ELR (cell line): ENCODE measurements around the gene NRCAM.
A peak's percentile ranks its signal among the peaks of the same experiment; 100 is the strongest.

Source experiments
- DNase-seq: peaks from one replicate; pipeline ENCODE4 v3.0.0-alpha.2; 2015; ENCODE audit warnings: low read depth

The NRCAM gene

GRCh38 chr7:108425714-108426275 is 30.4 kb downstream of the NRCAM start:
- DNase-seq: no peak

GRCh38 chr7:108424013-108424412 is 32.2 kb downstream of the NRCAM start:
- no peak for DNase-seq

GRCh38 chr7:108423089-108423989 is 32.9 kb downstream of the NRCAM start:
- no peak for DNase-seq

GRCh38 chr7:108421720-108422331 is 34.4 kb downstream of the NRCAM start:
- DNase-seq: no peak

GRCh38 chr7:108419961-108420908 is 36.0 kb downstream of the NRCAM start:
- DNase-seq: no peak

- DNase-seq: no peak
Observed at GRCh38 chr7:108418946-108419345, 37.3 kb downstream of the NRCAM start.

- DNase-seq: no peak
Observed at GRCh38 chr7:108417926-108418325, 38.3 kb downstream of the NRCAM start.

- DNase-seq: no peak
Observed at GRCh38 chr7:108417144-108417543, 39.1 kb downstream of the NRCAM start.

- peak; percentile 42 for DNase-seq
Observed at GRCh38 chr7:108415821-108416536, 40.3 kb downstream of the NRCAM start.

- no peak for DNase-seq
Observed at GRCh38 chr7:108415084-108415483, 41.2 kb downstream of the NRCAM start.

GRCh38 chr7:108413782-108414492 is 42.3 kb downstream of the NRCAM start:
- peak; percentile 51 for DNase-seq

GRCh38 chr7:108413337-108413736 is 42.9 kb downstream of the NRCAM start:
- DNase-seq: no peak

- DNase-seq: no peak
Observed at GRCh38 chr7:108409146-108409545, 47.1 kb downstream of the NRCAM start.

GRCh38 chr7:108408296-108408991 is 47.8 kb downstream of the NRCAM start:
- DNase-seq: no peak

GRCh38 chr7:108407676-108408075 is 48.6 kb downstream of the NRCAM start:
- no peak for DNase-seq

- peak; percentile 6 for DNase-seq
Observed at GRCh38 chr7:108406222-108406890, 49.9 kb downstream of the NRCAM start.

GRCh38 chr7:108404509-108405420 is 51.5 kb downstream of the NRCAM start:
- DNase-seq: no peak

GRCh38 chr7:108403597-108404217 is 52.5 kb downstream of the NRCAM start:
- no peak for DNase-seq
